Psoas muscle (tissue), 8 donors: ENCODE results near the gene PIR. TPM values are rescaled to one million over a fixed set of nuclear protein-coding genes. Genes with fewer than 3 reads are reported as not detected.

Experiments used
- ATAC-seq, 4 donors: fragments of 200-7000 bp; cut with Tn5 transposase; one replicate each; pipeline ENCODE4 v1.9.1; 2020; ENCODE audit warnings: moderate library complexity in 3 of 4, mild to moderate bottlenecking in 2 of 4
- DNase-seq, 2 donors: peaks; one replicate each; pipeline ENCODE4 v3.0.0-alpha.2; 2020
- H3K27ac ChIP-seq: fragments of 200-600 bp; one replicate; pipeline ENCODE4 v1.8.0; 2022
- H3K27me3 ChIP-seq, 3 donors: fragments of 200-600 bp in 1 of 3; one replicate each; pipeline versions ENCODE4 v1.6.1 to v1.8.0; 2013 to 2022; ENCODE audit warnings: low read length in 2 of 3, mild to moderate bottlenecking in 2 of 3, moderate library complexity in 1 of 3; ENCODE audit not compliant: insufficient read depth in 3 of 3
- H3K36me3 ChIP-seq, 2 donors: fragments of 200-600 bp in 1 of 2; one replicate each; pipeline versions ENCODE4 v1.6.1 to v1.8.0; 2013 to 2022; ENCODE audit warnings: low read depth in 1 of 2, mild to moderate bottlenecking in 1 of 2, moderate library complexity in 1 of 2; ENCODE audit not compliant: insufficient read depth in 1 of 2
- H3K4me1 ChIP-seq: fragments of 200-600 bp; one replicate; pipeline ENCODE4 v1.8.0; 2022
- H3K4me3 ChIP-seq: fragments of 200-600 bp; one replicate; pipeline ENCODE4 v1.8.0; 2022; ENCODE audit warnings: mild to moderate bottlenecking
- H3K9me3 ChIP-seq: fragments of 200-600 bp; one replicate; pipeline ENCODE4 v1.8.0; 2022
- CTCF ChIP-seq: fragments of 200-600 bp; IDR thresholded peaks from one replicate; pipeline ENCODE4 v1.8.0; 2022; ENCODE audit warnings: antibody characterized with exemption
- WGBS, 3 donors: extraction: QIAGEN DNeasy Blood & Tissue Kit; methylation state at CpG; one replicate each; pipeline versions ENCODE4 v1.1.6 to v1.1.7; 2013; 5-methylcytosine and 5-hydroxymethylcytosine counted together
- intact Hi-C, 2 donors: fragments of 100-400 bp; cut with DNase I; formaldehyde crosslinking; loops; one replicate each; pipeline versions ENCODE4 v1.11.0 to v1.14.2; 2022
- long read RNA-seq, 2 donors: library from polyadenylated mRNA; unstranded; transcript quantifications; one replicate each; pipeline ENCODE4 v2.0.0, GENCODE V29; 2021
- polyA plus RNA-seq, 3 donors: library from polyadenylated mRNA; stranded (reverse); fragments of 200-250 nt; gene quantifications; one replicate each; pipeline ENCODE4 v1.2.3, GENCODE V29; 2013
- total RNA-seq, 4 donors: library from RNA; stranded (reverse); fragmentation: NEBNext Ultra II Directional in 2 of 4; extraction: Animal tissue kit (Norgen Biotek cat#: 25700) in 2 of 4; gene quantifications; one replicate each; pipeline versions ENCODE4 v1.2.1 to v1.2.4, GENCODE V29; 2021 to 2023
- donor health status: healthy with polysubstance abuse.
- donor health status: DM: no; HTN: no; CAD: no; lungs with moderate emphysema.
- donor health status: Bipolar disorder and iron deficiency.
- donor health status: healthy.
- donor health status: DM: yes; HTN: yes; CAD: no.
- donor health status: DM: no; HTN: no; CAD: no.
- donor health status: DM: no; HTN: no; CAD: no.
- donor health status: DM: yes; HTN: yes; CAD: no.

The PIR gene
- total RNA-seq (10 to 100 TPM in 2 of 4 donors, 1 to 10 TPM in 2; 9.6 to 14.9 (median 12.3) TPM), polyA plus RNA-seq (10 to 100 TPM; 11.0 to 25.1 (median 14.3) TPM)
- long read RNA-seq, donor 1, partial matches to known transcripts, result 0 of 7 reads
- long read RNA-seq, donor 1, other reads (novel, unspliced or antisense), result 3 of 7 reads
- long read RNA-seq, donor 2, transcript PIR-201 (10 exons, 1,282 nt), result major isoform, 13 of 16 reads
- long read RNA-seq, donor 2, partial matches to known transcripts, result 1 of 16 reads
- long read RNA-seq, donor 2, other reads (novel, unspliced or antisense), result 1 of 16 reads

- H3K36me3 ChIP-seq, result peaks cover 0 to 22% of the 10 kb centered on the region in 2 donors
- H3K4me3 ChIP-seq, result peak within 1 kb of the TSS; percentile 74
- DNase-seq (peak; percentile 89 to 93), ATAC-seq (peak; percentile 98 to 99 (median 98))
- no peaks in the 10 kb centered on the region for H3K4me1 ChIP-seq
- no peaks in the 10 kb centered on the region for H3K9me3 ChIP-seq
- peak within 1 kb of the TSS; percentile 78 for H3K27ac ChIP-seq
- WGBS, 3 donors, result 5 to 11% (median 9%) methylated on average over 24 to 47 of the region's 47 CpGs
- TF ChIP-seq CTCF, result peak; percentile 34
- intact Hi-C loops, result no loop called here
- H3K27me3 ChIP-seq, result peaks cover 0 to 6% (median 0%) of the 10 kb centered on the region in 3 donors
These were observed at the start of gene PIR for GRCh38 chrX:15493118-15493962. PIR (minus strand) TSS chrX:15493333; CDS start chrX:15491257, 2,076 bp downstream.

GRCh38 chrX:15530318-15530717 lies 37.2 kb upstream of the PIR start:
- TF ChIP-seq CTCF, result no peak
- intact Hi-C loops, result no loop called here
- Histone ChIP-seq H3K9me3 (no peaks in the 10 kb centered on the region), H3K4me3 (no peak overlapping the region), H3K27ac (no peak overlapping the region), H3K4me1 (no peaks in the 10 kb centered on the region), H3K27me3 (no peaks in the 10 kb centered on the region), H3K36me3 (no peaks in the 10 kb centered on the region)
- ATAC-seq (no peak), DNase-seq (no peak)
- 59 to 79% (median 74%) methylated on average over 6 of the region's 6 CpGs for WGBS, 3 donors

GRCh38 chrX:15529165-15529564 lies 36.0 kb upstream of the PIR start:
- no peaks in the 10 kb centered on the region for H3K27me3 ChIP-seq
- no peak overlapping the region for H3K4me3 ChIP-seq
- no peaks in the 10 kb centered on the region for H3K36me3 ChIP-seq
- intact Hi-C loops, result no loop called here
- H3K27ac ChIP-seq, result no peak overlapping the region
- no peaks in the 10 kb centered on the region for H3K4me1 ChIP-seq
- ATAC-seq (no peak), DNase-seq (no peak)
- TF ChIP-seq CTCF, result no peak
- H3K9me3 ChIP-seq, result no peaks in the 10 kb centered on the region

- no peaks in the 10 kb centered on the region for H3K9me3 ChIP-seq
- WGBS, 3 donors, result 44 to 58% (median 50%) methylated on average over 8 of the region's 8 CpGs
- ATAC-seq, result no peak
- intact Hi-C loops, result no loop called here
- H3K27me3 ChIP-seq, result peaks cover 0 to 10% (median 0%) of the 10 kb centered on the region in 3 donors
- H3K36me3 ChIP-seq, result no peaks in the 10 kb centered on the region
- no peaks in the 10 kb centered on the region for H3K4me1 ChIP-seq
- no peak for DNase-seq
- no peak for TF ChIP-seq CTCF
- no peak overlapping the region for H3K27ac ChIP-seq
- H3K4me3 ChIP-seq, result no peak overlapping the region
These were observed 32.7 kb upstream of the PIR start for GRCh38 chrX:15525664-15526416.
